HG02885 (cell line): ENCODE results near the gene HOXB2.
"Not testable (repeated sequence)": the region's sequence is repeated elsewhere in the genome, so short reads cannot be mapped to it uniquely, and the experiment has no call there.

Experiments used
- ATAC-seq: cut with Tn5 transposase; IDR thresholded peaks from one replicate; pipeline ENCODE4 v1.9.1; 2021; ENCODE audit warnings: mild to moderate bottlenecking; ENCODE audit not compliant: unreplicated experiment, poor library complexity

The HOXB2 gene

DNA sequence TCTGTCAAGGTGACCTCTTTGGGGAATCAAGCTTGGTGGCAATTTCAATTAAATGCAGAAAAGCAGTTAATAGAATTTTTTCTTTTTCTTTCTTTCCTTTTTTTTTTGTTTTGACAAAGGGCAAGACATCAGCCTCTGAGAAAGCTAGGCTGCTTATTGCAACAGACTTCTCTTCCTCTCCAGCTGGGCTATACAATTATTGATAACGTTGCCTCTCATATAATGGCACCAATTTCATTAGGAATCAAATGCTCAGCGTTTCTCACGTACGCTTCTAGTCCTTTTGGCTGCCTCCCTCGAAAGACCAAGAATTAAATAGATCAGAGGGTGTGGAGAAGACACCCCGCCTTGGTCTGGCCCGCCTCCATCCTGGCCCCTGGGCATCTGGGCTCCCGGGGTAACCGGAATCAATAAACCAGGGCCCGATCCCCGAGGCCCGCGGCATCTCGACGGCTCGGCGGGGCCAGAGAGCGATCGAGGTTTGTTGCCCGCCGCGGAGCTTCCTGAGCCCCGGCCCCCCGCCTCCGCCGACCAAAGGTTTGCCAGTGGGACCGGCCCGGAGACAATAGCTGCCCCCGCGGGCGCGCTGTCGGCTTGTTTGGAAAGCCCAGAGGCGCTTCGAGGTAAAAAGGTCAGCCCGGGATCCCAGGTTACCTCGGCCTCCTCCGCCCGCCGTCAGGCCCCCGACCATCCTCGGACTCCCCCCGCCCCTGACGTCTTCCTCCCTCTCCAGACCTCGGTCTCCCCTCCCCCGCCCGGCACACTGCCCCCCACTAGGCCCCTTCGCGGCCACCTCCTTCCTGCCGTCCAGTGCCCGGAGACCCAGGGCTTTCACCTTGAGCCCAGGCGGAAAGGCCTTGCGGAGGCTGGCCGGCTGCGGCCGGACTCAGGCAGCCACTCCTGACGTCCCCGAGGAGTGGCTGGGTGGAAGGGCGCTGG lies 18.0 kb downstream of the HOXB2 start:
- no peak for ATAC-seq

DNA sequence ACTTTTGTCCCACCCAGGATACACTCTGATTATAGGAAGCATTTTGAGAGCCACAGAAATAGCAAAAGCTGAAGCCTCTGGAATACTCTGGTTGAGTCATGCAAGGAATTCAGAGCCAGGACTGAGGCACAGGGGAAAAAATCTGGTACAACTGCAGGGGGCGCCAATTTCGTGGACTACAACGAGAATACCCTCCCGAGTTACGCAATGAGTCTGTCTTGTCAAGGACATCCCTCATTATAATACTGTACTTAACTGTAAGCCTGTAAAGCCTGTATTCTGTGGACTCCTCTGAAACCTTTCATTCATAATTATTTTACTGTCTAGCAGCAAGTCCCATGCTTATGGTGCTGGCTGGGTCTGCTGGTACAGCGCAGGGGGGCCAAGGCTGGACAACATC lies 21.9 kb downstream of the HOXB2 start:
- no peak for ATAC-seq

DNA sequence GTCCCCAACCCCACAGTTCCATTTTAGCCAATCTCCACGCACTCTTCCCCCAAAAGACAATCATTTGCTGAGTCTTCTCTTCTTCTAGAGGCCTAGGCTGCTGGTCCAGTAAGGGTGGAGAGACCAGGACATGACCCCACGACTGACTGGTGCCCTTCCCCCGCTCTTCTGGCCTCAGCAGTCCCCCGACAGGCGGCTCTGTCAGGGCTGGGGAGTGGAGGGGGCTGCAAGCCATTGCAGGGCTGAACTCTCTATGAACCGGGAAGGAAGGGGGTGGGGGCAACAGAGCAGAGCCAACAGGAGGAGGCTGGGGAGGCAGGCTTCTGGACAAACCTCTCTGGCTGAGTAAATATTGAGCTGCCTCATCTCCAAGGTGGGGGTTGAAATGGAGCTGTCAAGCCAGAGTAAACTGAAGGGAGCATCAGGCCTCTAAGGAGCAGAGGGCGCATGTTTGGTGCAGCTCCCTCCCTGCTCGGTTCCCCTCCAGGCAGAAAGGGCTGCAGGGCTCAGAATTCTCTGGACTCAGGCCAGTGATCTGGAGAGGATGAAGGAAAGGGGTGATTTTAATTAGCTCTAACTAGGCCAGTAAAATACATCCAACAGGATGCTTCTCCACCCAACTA lies 22.8 kb downstream of the HOXB2 start:
- no peak for ATAC-seq

- ATAC-seq = no peak
These were observed 24.3 kb downstream of the HOXB2 start for GRCh38 chr17:48520631-48521079.

- ATAC-seq = no peak
These were observed 25.5 kb downstream of the HOXB2 start for GRCh38 chr17:48519427-48519826.

DNA sequence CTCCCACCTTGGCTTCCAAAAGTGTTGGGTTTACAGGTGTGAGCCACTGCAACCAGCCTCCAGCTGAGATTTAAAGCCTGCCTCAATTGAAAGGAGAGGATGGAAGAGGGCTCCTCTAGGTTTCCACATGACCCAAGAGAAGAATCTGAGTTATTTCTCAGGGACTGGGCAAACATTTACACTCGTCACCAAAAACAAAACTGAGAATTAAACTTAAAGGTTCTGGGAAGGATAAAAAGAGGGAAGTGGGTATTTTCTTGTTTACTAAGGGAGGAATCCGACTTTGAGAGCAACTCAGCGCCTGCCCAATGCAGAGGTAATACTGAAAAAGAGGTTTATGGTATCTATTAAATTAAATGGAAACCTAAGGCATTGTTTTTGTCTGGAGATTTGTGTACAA lies 27.4 kb downstream of the HOXB2 start:
- no peak for ATAC-seq

GRCh38 chr17:48515925-48516900 lies 28.7 kb downstream of the HOXB2 start:
- no peak for ATAC-seq

GRCh38 chr17:48514477-48514876 lies 30.4 kb downstream of the HOXB2 start:
- ATAC-seq = no peak

DNA sequence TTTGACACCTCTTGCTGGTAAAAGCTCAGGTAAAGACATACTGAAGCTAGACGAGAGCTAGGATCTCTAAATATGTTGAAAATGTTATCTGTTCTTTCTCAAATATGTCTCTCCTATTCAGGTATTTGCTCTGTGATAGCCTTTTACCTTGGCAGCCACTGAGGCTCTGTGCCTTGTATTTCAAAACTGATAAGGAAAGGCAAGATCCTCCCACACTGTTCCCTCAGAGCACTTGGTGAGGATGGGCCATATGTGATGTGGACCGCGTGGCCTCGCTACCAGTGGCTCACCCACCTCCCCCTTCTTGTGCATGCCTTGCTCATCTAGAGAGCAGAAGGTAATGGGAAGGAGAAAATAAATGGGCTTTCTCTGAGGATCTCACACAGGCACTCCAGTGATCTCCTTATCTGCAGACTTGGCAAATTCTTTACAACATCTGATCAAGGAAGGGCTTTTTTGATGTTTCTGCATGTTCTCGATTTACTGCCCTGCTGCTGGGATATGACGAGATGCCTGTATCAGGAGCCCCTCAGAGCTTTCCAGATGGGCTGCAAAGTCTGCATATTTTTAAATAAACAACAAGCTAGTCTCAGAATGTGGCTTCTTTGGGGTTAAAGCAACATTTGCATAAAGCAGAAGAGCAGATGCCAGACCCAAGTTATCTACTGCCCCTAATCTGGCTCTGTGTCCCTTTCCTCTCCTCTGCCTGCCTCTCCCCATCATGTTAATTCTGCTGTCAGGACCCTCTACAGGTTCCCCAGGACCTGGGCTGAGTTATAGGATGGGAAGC lies 31.0 kb downstream of the HOXB2 start:
- no peak for ATAC-seq

DNA sequence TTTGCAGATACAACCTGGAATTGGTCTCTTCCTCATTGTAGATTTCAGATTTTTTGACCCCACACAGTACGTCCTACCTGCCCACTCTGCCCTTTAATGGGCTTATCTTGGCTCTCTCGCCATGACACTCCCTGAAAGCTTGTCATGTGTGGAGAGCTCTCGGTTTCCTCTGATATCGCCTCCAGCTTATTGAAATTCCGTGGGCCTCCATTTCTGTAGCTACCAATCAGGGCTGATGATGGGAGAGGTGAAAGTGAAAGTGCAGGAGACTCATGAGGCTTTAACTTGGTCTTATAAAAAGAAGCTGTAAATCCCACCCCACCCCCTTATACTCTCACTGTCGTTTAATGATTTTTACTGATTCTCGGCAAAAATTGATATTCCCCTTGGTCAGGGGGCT lies 31.8 kb downstream of the HOXB2 start:
- no peak for ATAC-seq

DNA sequence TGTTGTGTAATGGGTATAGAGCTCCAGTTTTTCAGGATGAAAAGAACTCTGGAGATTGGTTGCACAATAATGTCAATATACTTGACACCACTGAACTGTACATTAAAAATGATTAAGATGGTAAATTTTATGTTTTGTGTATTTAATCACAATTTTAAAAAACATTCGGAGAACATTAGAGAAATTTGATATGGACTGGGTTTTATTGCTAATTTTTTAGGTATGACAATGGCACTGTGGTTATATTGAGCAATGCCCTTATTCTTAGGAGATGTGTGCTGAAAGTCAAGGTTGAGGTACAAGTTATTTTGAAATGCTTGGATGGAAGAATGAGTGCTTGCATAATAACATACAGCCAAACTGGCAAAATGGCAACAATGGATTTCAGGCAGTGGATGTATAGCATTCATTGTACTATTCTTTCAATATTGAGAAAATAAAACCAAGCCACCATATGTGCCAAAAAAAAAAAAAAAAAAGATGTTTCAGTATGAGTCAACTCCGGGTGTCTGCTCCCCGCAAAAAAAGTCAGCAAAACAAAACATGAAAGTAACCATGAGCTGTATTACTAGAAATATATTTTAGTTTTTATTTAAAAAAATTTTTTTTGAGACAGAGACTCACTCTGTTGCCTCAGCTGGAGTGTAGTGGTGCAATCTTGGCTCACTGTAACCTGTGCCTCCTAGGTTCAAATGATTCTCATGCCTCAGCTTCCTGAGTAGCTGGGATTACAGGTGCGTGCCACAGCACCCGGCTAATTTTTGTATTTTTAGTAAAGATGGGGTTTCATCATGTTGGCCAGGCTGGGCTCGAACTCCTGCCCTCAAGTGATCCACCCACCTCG lies 33.9 kb downstream of the HOXB2 start:
- ATAC-seq = peak; percentile 46

- ATAC-seq = no peak
These were observed 34.5 kb downstream of the HOXB2 start for GRCh38 chr17:48510381-48510760.

DNA sequence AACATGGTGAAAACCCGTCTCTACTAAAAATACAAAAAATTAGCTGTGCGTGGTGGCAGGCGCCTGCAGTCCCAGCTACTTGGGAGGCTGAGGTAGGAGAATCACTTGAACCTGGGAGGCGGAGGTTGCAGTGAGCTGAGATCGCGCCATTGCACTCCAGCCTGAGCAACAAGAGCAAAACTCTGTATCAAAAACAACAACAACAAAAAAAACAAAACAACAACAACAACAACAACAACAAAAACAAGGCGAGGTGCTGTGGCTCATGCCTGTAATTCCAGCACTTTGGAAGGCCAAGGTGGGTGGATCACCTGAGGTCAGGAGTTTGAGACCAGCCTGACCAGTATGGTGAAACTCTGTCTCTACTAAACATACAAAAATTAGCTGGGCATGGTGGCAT lies 35.2 kb downstream of the HOXB2 start:
- ATAC-seq = not testable (repeated sequence)

GRCh38 chr17:48506246-48506645 lies 38.7 kb downstream of the HOXB2 start:
- ATAC-seq = no peak

DNA sequence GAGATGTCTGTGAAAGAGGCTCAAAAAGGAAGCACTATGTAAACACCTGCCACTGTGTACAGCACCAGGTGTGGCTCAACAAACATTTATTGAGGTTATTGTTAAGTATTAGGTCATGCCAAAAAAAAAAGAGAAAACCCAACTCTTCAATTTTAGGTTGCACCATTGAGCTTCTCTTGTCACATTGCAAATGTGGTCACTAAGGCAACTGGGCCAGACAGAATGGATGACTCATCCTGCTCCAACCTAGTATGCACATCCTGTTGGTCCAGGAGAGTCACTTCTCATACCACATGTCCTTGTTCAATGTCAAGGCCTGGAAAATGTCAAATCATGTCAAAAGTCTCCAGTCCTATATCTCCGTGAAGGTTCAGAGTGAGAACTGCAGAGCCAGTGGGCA lies 39.1 kb downstream of the HOXB2 start:
- peak; percentile 79 for ATAC-seq

DNA sequence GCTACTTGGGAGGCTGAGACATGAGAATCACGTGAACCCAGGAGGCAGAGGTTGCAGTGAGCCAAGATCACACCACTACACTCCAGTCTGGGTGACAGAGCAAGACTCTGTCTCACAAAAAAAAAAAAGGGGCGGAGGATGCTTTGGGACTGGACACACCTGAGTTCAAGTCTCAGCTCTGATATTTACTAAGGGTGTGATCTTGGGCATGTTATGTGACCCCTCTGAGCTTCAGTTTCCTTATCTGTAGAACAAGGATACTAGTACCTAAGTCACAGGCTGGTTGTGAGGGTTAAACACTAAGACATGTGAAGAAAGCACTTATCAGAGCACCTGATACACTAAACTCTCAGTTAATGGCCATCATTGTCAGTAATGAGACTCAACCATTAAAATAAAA lies 40.0 kb downstream of the HOXB2 start:
- no peak for ATAC-seq

- no peak for ATAC-seq
These were observed 41.2 kb downstream of the HOXB2 start for GRCh38 chr17:48503747-48504146.

DNA sequence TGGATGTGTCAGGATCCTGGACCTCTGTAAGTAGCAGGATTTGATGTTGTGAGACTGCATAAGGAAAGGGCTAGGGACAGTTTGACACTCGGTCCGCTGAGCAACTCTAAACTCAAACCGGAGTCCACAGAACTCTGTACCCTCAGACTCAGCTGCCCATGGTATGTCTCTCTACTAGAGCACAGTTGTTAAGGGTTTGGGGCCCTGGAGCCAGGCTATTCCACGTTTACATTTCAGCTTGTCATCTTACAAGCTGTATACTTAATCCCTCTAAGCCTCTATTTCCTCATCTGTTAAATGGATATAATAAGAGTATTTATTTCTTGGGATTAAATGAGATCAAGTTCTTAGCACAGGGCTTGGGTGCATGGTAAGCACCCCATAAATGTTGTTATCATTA lies 42.0 kb downstream of the HOXB2 start:
- no peak for ATAC-seq

- no peak for ATAC-seq
These were observed 42.6 kb downstream of the HOXB2 start for GRCh38 chr17:48502312-48502711.
